Adrenal gland (tissue), 12 donors: Measurements from ENCODE around the gene CAPN2. TPM values are rescaled to one million over a fixed set of nuclear protein-coding genes. Genes with fewer than 3 reads are reported as not detected.

Experiments
- DNase-seq, 7 donors: peaks; one replicate each; pipeline ENCODE4 v3.0.0-alpha.2; 2019 to 2020
- H3K27ac ChIP-seq, 5 donors: fragments of 200-600 bp; sonication (generic) in 4 of 5; 1 replicate in 3 of 5; 2 replicates in 2 of 5; pipeline versions ENCODE4 v1.5.1 to v1.8.0; 2016 to 2020; ENCODE audit warnings: mild to moderate bottlenecking in 1 of 5
- H3K27me3 ChIP-seq: fragments of 200-600 bp; 2 replicates; pipeline ENCODE4 v1.8.0; 2021
- H3K36me3 ChIP-seq, 2 donors: fragments of 200-600 bp; replicated peaks in 1 of 2; 1 replicate in 1 of 2; 2 replicates in 1 of 2; pipeline versions ENCODE4 v1.5.1 to v1.8.0; 2018 to 2022
- H3K4me1 ChIP-seq, 2 donors: fragments of 200-600 bp; replicated peaks in 1 of 2; 1 replicate in 1 of 2; 2 replicates in 1 of 2; pipeline versions ENCODE4 v1.5.1 to v1.8.0; 2018 to 2021
- H3K4me3 ChIP-seq, 4 donors: fragments of 200-600 bp; sonication (generic) in 3 of 4; one replicate each; pipeline ENCODE4 v1.5.1; 2016 to 2018
- H3K9me3 ChIP-seq, 3 donors: fragments of 200-600 bp; sonication (generic) in 1 of 3; replicated peaks in 1 of 3; 1 replicate in 2 of 3; 2 replicates in 1 of 3; pipeline versions ENCODE4 v1.5.1 to v1.8.0; 2016 to 2021
- POLR2A ChIP-seq, 2 donors: fragments of 450-650 bp; IDR thresholded peaks; one replicate each; pipeline ENCODE4 v1.6.1; 2017; ENCODE audit warnings: antibody characterized with exemption in 2 of 2, mild to moderate bottlenecking in 2 of 2, moderate library complexity in 1 of 2
- WGBS, 4 donors: extraction: QIAGEN DNeasy Blood & Tissue Kit in 2 of 4; methylation state at CpG; one replicate each; pipeline versions ENCODE4 v1.1.5 to v1.1.7; 2013 to 2017; 5-methylcytosine and 5-hydroxymethylcytosine counted together
- intact Hi-C, 2 donors: fragments of 100-400 bp; cut with DNase I; formaldehyde crosslinking; loops; one replicate each; pipeline versions ENCODE4 v1.14.1 to v1.15.0; 2022 to 2023
- polyA plus RNA-seq, 3 donors: library from polyadenylated mRNA; stranded (reverse); fragments of 200-250 nt in 2 of 3; fragments of 350-450 nt in 1 of 3; fragmentation: Illumina TruSeq in 1 of 3; extraction: RNeasy Lipid Tissue Mini Kit (QIAGEN cat#74804) in 1 of 3; gene quantifications; one replicate each; pipeline ENCODE4 v1.2.3, GENCODE V29; 2013 to 2014
- total RNA-seq, 9 donors: library from RNA; depleted of rRNA in 4 of 9; stranded (reverse); fragments of >200 nt in 4 of 9; fragments of 120-200 nt in 1 of 9; fragmentation: NEBNext Ultra II Directional in 1 of 9; extraction: Animal tissue kit (Norgen Biotek cat#: 25700) in 1 of 9; gene quantifications; one replicate each; pipeline versions ENCODE4 v1.1.0 to v1.2.4, GENCODE V29; 2013 to 2023
- TF ChIP-seq, protein P1 (sequence below), 6 experiments: fragments of 450-650 bp in 4 of 6; fragments of 200-600 bp in 2 of 6; sonication (generic) in 1 of 6; IDR thresholded peaks; 1 replicate in 5 of 6; 2 replicates in 1 of 6; pipeline versions ENCODE4 v1.5.1 to v1.8.0; 2016 to 2021; ENCODE audit warnings: antibody characterized with exemption in 6 of 6, mild to moderate bottlenecking in 2 of 6, moderate library complexity in 1 of 6
- donor health status: healthy with polysubstance abuse.
- donor health status: Bipolar disorder and iron deficiency.
- donor health status: DM: yes; HTN: yes; CAD: no.
- donor health status: DM: no; HTN: no; CAD: no.
- donor health status: DM: no; HTN: no; CAD: no.
- donor health status: DM: yes; HTN: yes; CAD: no.

Gene CAPN2
- total and polyA plus RNA-seq, 12 donors, result 110 to 366 (median 199) TPM

DNA sequence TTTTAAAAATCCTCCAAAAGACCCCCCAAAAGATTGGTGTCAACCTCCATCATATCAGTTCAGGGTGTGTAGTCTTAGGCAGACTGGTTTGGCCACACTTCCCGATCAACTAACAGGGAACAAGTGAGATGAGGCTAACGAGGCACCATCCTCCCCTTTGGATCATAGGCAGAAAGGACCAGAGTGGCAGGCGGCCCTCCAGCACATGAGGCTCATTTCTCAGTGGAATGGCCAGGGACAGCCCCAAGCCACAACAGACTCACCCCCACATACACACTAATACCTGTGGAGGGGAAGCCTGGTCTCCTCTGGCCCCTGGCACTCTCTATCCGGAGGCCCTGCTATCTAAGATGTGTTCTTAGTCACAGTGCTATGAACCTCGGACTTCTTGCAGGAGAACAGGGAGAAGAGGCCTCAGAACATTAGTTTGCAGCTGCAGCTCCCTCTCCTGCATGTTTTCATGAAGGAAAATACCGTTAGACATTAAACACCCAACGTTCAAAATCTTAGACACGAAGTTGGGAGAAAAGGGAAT, 17.3 kb upstream of the CAPN2 start:
- Histone ChIP-seq H3K36me3 (no peaks in the 10 kb centered on the region), H3K27me3 (no peaks in the 10 kb centered on the region), H3K4me1 (peaks cover 0 to 19% of the 10 kb centered on the region in 2 donors), H3K27ac (no peak overlapping the region), H3K4me3 (no peak overlapping the region), H3K9me3 (no peaks in the 10 kb centered on the region)
- intact Hi-C loops, result loop anchor here in 1 of 2 donors (5.0 kb wide), 1 partner anchor 357 kb away; no protein-coding TSS in a partner anchor
- TF ChIP-seq, protein P1, sequence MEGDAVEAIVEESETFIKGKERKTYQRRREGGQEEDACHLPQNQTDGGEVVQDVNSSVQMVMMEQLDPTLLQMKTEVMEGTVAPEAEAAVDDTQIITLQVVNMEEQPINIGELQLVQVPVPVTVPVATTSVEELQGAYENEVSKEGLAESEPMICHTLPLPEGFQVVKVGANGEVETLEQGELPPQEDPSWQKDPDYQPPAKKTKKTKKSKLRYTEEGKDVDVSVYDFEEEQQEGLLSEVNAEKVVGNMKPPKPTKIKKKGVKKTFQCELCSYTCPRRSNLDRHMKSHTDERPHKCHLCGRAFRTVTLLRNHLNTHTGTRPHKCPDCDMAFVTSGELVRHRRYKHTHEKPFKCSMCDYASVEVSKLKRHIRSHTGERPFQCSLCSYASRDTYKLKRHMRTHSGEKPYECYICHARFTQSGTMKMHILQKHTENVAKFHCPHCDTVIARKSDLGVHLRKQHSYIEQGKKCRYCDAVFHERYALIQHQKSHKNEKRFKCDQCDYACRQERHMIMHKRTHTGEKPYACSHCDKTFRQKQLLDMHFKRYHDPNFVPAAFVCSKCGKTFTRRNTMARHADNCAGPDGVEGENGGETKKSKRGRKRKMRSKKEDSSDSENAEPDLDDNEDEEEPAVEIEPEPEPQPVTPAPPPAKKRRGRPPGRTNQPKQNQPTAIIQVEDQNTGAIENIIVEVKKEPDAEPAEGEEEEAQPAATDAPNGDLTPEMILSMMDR (IDR thresholded peaks at IDR 0.05), result no peak
- no peak for TF ChIP-seq POLR2A (IDR thresholded peaks at IDR 0.05)
- WGBS, 4 donors, result 47 to 64% (median 59%) methylated on average over 6 to 8 of the region's 8 CpGs
- DNase-seq, result no peak

DNA sequence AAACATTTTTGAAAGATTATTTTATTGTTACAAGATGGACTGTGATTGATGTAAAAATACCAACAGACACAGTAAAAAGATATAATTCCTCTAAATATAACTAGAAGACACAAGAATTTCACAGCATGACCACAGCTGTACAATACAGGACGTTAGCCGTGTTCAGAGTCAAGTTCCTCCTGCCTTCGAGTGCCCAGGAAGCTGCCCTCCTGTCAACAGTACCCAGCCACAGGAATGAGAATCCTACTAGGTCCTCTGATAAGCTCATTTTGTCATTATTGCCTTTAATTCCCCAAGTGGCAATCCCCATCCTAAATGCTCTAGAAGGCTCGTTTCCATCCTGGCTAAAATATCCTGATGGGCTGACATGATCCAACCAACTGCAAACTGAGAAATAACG, 16.4 kb upstream of the CAPN2 start:
- Histone ChIP-seq H3K4me3 (no peak overlapping the region), H3K27me3 (no peaks in the 10 kb centered on the region), H3K4me1 (peaks cover 7 to 28% of the 10 kb centered on the region in 2 donors), H3K27ac (no peak overlapping the region), H3K36me3 (no peaks in the 10 kb centered on the region), H3K9me3 (no peaks in the 10 kb centered on the region)
- 72 to 83% (median 73%) methylated on average over 5 of the region's 5 CpGs for WGBS, 4 donors
- no peak for DNase-seq
- no peak for TF ChIP-seq POLR2A (IDR thresholded peaks at IDR 0.05)
- TF ChIP-seq, protein P1 (IDR thresholded peaks at IDR 0.05), result no peak
- intact Hi-C loops, result loop anchor here in 1 of 2 donors (5.0 kb wide), 1 partner anchor 356 kb away; no protein-coding TSS in a partner anchor

DNA sequence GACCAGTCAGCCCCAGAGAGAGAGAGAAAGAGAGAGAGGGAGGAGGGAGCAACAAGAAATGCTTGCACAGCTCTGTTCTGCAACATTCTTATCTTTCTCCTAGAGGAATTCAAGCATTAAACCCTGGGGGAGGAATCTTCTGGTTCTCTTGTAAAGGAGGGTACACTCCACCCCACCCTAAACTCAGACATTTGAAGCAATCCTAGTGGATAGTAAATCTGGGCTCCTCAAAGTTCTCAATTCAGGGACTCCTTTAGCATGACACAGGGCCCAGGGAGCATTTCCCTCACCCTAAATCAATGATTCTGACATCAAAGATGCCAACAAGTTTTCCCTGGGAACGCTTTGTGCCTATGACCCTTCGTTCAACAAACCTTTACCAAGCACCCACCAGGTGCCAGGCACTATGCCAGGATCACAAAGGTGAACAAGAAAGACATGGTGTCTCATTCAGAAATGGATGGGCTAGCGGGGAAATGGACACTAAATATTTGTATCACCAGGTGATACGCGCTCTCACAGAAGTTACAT, 11.9 kb upstream of the CAPN2 start:
- no peak for TF ChIP-seq POLR2A (IDR thresholded peaks at IDR 0.05)
- TF ChIP-seq, protein P1 (IDR thresholded peaks at IDR 0.05), result no peak
- H3K4me3 ChIP-seq, result no peak overlapping the region
- WGBS, 4 donors, result 67 to 77% (median 70%) methylated on average over 5 of the region's 5 CpGs

DNA sequence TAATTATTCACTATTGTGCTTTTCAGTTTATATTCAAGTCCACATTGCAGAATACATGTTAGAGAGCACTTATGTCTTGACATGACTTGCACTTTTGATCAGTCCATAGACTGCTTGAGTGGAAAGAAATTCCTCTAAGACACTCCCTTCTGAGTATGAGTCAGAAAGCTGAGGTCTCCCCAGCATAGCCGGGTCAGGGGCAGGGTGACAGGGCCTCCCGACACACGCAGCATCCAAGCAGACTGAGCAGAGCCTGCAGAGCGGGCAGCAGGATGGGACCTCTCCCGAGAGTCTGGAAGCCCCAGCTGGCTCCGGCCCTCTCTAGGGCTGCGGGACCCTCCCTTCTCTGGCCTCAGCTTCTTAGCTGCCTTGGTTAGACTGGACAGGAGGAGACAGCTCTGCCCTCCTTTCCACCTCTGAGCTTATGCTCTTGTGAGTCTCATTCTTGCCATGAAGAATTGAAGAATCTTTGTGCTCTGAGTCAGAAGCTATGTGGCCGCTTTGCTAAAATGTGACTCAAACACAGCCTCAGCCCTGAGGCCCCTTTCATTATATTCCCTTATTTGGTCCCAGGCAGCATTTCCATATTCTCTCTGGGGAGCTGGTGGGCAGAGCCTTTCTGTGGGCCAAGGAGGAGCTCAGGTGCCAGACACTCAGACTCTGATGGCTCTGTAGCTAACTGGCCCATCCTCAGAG, 11.2 kb upstream of the CAPN2 start:
- WGBS, 4 donors, result 12 to 48% (median 30%) methylated on average over 3 to 8 of the region's 8 CpGs
- H3K4me1 ChIP-seq, result peaks cover 18 to 26% of the 10 kb centered on the region in 2 donors
- DNase-seq, result peak; percentile 66 to 89 (median 80)
- H3K36me3 ChIP-seq, result no peaks in the 10 kb centered on the region
- no peaks in the 10 kb centered on the region for H3K9me3 ChIP-seq
- no peak overlapping the region for H3K4me3 ChIP-seq
- TF ChIP-seq, protein P1 (IDR thresholded peaks at IDR 0.05), result no peak
- peak in 1 of 2 donors; percentile 90 for TF ChIP-seq POLR2A (IDR thresholded peaks at IDR 0.05)
- intact Hi-C loops, result no loop called here
- no peaks in the 10 kb centered on the region for H3K27me3 ChIP-seq
- peak overlapping the region; percentile 65 to 93 (median 88) for H3K27ac ChIP-seq

More for the DNA sequence above, 11.9 kb upstream of the CAPN2 start:
- no peaks in the 10 kb centered on the region for H3K36me3 ChIP-seq
- peaks cover 18 to 27% of the 10 kb centered on the region in 2 donors for H3K4me1 ChIP-seq
- peak overlapping the region in 4 of 5 donors; percentile 86 to 93 (median 89) for H3K27ac ChIP-seq
- H3K9me3 ChIP-seq, result no peaks in the 10 kb centered on the region
- H3K27me3 ChIP-seq, result no peaks in the 10 kb centered on the region
- intact Hi-C loops, result no loop called here
- DNase-seq, result peak in 1 of 7 donors; percentile 10
